ENCODE data around the gene TRERF1.

The TRERF1 gene

DNA sequence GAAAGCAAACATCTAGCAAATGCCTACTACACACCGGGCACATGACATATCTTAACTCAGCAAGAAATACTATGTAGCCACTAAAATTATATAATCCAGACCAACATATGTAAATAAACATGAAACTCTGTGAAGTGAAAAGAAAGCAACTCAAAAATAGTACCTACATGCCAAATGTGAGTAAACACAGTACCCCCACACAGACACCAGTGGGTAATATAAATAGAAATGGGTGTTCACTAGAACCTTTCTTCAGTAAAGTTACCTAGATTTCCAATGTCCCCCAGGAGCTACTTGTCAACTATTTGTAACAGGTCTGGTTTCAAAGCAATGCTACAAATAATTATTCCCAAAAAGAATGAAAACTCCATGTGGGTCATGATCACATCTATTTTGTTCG is 25.5 kb downstream of the TRERF1 start:
- Histone ChIP-seq H2BK120ac (ENCODE audit: low read depth, low read length) (no peak overlapping the region), H3K27me3 (ENCODE audit: control insufficient read depth in 1 of 2, insufficient read depth in 1 of 2, low read length in 2 of 2) (no peaks in the 10 kb centered on the region), H3K18ac (ENCODE audit: low read depth in 1 of 2, low read length in 2 of 2) (no peak overlapping the region), H3K9ac (ENCODE audit: low read length) (no peak overlapping the region), H4K8ac (ENCODE audit: low read length) (no peak overlapping the region), H3K4me1 (ENCODE audit: control insufficient read depth, insufficient read depth, low read depth, low read length) (peaks cover 2% of the 10 kb centered on the region), H3K36me3 (ENCODE audit: control insufficient read depth in 1 of 2, insufficient read depth in 2 of 2, low read depth in 1 of 2, low read length in 2 of 2) (peaks cover 3 to 6% of the 10 kb centered on the region in 2 experiments), H3K14ac (ENCODE audit: low read length in 2 of 2) (no peak overlapping the region), H2AK5ac (ENCODE audit: low read length, severe bottlenecking) (no peak overlapping the region), H3K4ac (ENCODE audit: low read depth in 1 of 2, low read length in 2 of 2) (no peak overlapping the region), H3K23ac (ENCODE audit: low read length in 2 of 2) (no peak overlapping the region), H3K4me2 (ENCODE audit: low read length, poor library complexity, severe bottlenecking) (no peak overlapping the region), H3K27ac (ENCODE audit: low read length, poor library complexity, severe bottlenecking) (no peak overlapping the region), H2BK12ac (ENCODE audit: low read length in 2 of 2) (no peak overlapping the region), H4K91ac (ENCODE audit: low read length) (no peak overlapping the region), H2BK5ac (ENCODE audit: low read depth, low read length, poor library complexity, severe bottlenecking) (no peak overlapping the region), H3K79me1 (replicated peaks; ENCODE audit: low read length, poor library complexity, severe bottlenecking) (peaks cover 37% of the 10 kb centered on the region), H2AFZ (ENCODE audit: low read depth, low read length) (no peak overlapping the region), H3K9me3 (ENCODE audit: control insufficient read depth, low read length) (no peaks in the 10 kb centered on the region), H2BK15ac (ENCODE audit: low read depth, poor library complexity, severe bottlenecking) (no peak overlapping the region), H3K4me3 (ENCODE audit: insufficient read depth in 1 of 2, low read depth in 1 of 2, low read length in 2 of 2) (no peak overlapping the region)
- WGBS, result 100% methylated on average over 2 of the region's 2 CpGs
- no peak for DNase-seq

DNA sequence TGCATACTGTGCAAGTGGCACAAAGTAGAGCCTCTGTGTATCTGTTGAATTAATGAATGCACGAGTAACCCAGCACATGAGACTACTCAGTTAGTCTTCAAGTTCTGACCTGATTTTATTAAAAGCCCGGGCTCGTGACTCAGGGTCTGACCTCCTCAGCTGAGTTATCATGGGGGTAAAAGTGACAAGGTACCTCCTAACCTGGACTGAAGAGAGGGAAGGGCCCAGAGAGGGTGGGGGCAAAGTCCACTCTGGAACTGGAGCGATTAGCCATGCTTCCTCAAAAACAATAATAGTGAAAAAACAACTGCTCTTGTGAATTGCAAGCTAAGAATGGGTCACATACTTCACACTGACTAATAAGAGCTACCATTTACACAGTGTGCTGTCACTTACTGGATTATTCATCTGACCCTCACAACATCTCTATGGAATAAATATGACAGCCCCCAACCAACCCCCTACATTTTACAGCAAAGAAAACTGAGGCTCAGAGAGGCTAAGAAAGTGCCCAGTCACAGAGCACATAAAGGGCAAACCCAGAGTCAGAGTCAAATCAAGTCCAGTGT is 26.7 kb downstream of the TRERF1 start:
- Histone ChIP-seq H3K27ac (ENCODE audit: low read length, poor library complexity, severe bottlenecking) (no peak overlapping the region), H2BK12ac (ENCODE audit: low read length in 2 of 2) (no peak overlapping the region), H2AK5ac (ENCODE audit: low read length, severe bottlenecking) (no peak overlapping the region), H3K4ac (ENCODE audit: low read depth in 1 of 2, low read length in 2 of 2) (no peak overlapping the region), H3K36me3 (ENCODE audit: control insufficient read depth in 1 of 2, insufficient read depth in 2 of 2, low read depth in 1 of 2, low read length in 2 of 2) (peaks cover 3% of the 10 kb centered on the region in 2 experiments), H3K9me3 (ENCODE audit: control insufficient read depth, low read length) (no peaks in the 10 kb centered on the region), H3K79me1 (replicated peaks; ENCODE audit: low read length, poor library complexity, severe bottlenecking) (peaks cover 41% of the 10 kb centered on the region), H2BK5ac (ENCODE audit: low read depth, low read length, poor library complexity, severe bottlenecking) (no peak overlapping the region), H3K4me1 (ENCODE audit: control insufficient read depth, insufficient read depth, low read depth, low read length) (peaks cover 2% of the 10 kb centered on the region), H3K4me2 (ENCODE audit: low read length, poor library complexity, severe bottlenecking) (no peak overlapping the region), H3K4me3 (ENCODE audit: insufficient read depth in 1 of 2, low read depth in 1 of 2, low read length in 2 of 2) (no peak overlapping the region), H3K14ac (ENCODE audit: low read length in 2 of 2) (no peak overlapping the region), H2AFZ (ENCODE audit: low read depth, low read length) (no peak overlapping the region), H2BK120ac (ENCODE audit: low read depth, low read length) (no peak overlapping the region), H3K9ac (ENCODE audit: low read length) (no peak overlapping the region), H3K23ac (ENCODE audit: low read length in 2 of 2) (no peak overlapping the region), H4K91ac (ENCODE audit: low read length) (no peak overlapping the region), H3K18ac (ENCODE audit: low read depth in 1 of 2, low read length in 2 of 2) (no peak overlapping the region), H4K8ac (ENCODE audit: low read length) (no peak overlapping the region), H3K27me3 (ENCODE audit: control insufficient read depth in 1 of 2, insufficient read depth in 1 of 2, low read length in 2 of 2) (no peaks in the 10 kb centered on the region), H2BK15ac (ENCODE audit: low read depth, poor library complexity, severe bottlenecking) (no peak overlapping the region)
- DNase-seq, result no peak
- 90% methylated on average over 3 of the region's 4 CpGs for WGBS

DNA sequence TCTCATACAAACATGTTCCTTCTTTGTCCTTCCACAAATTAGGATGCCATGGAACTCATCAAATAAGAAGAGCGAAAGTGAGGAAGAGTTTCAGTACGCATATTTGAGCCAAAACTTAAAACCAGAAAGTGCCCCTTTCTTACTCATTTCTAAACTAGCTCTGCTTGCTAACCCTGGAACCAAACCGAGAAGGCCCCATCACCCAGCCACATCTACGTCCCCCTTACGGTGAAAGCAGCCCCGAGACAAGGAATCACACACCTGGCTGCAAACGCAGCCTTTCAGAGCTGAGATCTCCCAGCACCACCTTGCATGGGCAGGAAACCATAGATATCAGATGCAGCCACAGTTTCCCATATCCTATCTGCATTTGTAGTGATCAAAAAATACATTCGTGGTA is 28.5 kb downstream of the TRERF1 start:
- Histone ChIP-seq H3K27ac (ENCODE audit: low read length, poor library complexity, severe bottlenecking) (no peak overlapping the region), H3K4me1 (ENCODE audit: control insufficient read depth, insufficient read depth, low read depth, low read length) (peaks cover 2% of the 10 kb centered on the region), H2BK15ac (ENCODE audit: low read depth, poor library complexity, severe bottlenecking) (no peak overlapping the region), H3K4me3 (ENCODE audit: insufficient read depth in 1 of 2, low read depth in 1 of 2, low read length in 2 of 2) (no peak overlapping the region), H3K79me1 (replicated peaks; ENCODE audit: low read length, poor library complexity, severe bottlenecking) (peaks cover 43% of the 10 kb centered on the region), H4K8ac (ENCODE audit: low read length) (no peak overlapping the region), H4K91ac (ENCODE audit: low read length) (no peak overlapping the region), H3K23ac (ENCODE audit: low read length in 2 of 2) (no peak overlapping the region), H3K27me3 (ENCODE audit: control insufficient read depth in 1 of 2, insufficient read depth in 1 of 2, low read length in 2 of 2) (no peaks in the 10 kb centered on the region), H3K4ac (ENCODE audit: low read depth in 1 of 2, low read length in 2 of 2) (no peak overlapping the region), H2BK120ac (ENCODE audit: low read depth, low read length) (no peak overlapping the region), H3K18ac (ENCODE audit: low read depth in 1 of 2, low read length in 2 of 2) (no peak overlapping the region), H3K4me2 (ENCODE audit: low read length, poor library complexity, severe bottlenecking) (no peak overlapping the region), H3K9ac (ENCODE audit: low read length) (no peak overlapping the region), H2BK5ac (ENCODE audit: low read depth, low read length, poor library complexity, severe bottlenecking) (no peak overlapping the region), H3K36me3 (ENCODE audit: control insufficient read depth in 1 of 2, insufficient read depth in 2 of 2, low read depth in 1 of 2, low read length in 2 of 2) (no peaks in the 10 kb centered on the region), H2BK12ac (ENCODE audit: low read length in 2 of 2) (no peak overlapping the region), H3K9me3 (ENCODE audit: control insufficient read depth, low read length) (no peaks in the 10 kb centered on the region), H2AK5ac (ENCODE audit: low read length, severe bottlenecking) (no peak overlapping the region), H3K14ac (ENCODE audit: low read length in 2 of 2) (no peak overlapping the region), H2AFZ (ENCODE audit: low read depth, low read length) (no peak overlapping the region)
- 96% methylated on average over 7 of the region's 8 CpGs for WGBS
- no peak for DNase-seq

DNA sequence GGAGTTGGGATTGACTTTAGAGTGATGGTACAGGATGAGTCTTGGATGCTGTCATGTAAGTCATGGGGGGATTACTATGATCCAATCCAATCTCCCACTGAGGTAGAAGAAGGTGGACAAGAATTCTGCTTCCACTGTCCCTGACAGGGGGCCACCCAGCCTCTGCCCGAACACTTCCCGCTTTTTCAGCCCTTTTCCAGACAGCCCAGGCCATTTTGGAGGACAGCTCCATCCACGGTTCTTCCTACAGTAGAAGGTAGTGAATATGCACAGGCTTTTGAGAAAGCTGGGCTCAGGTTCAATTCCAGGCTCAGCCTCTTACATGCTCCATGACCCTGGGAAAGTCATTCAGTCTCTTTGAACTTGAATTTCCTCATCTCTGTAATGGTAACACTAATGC is 31.0 kb downstream of the TRERF1 start:
- H3K9me3 ChIP-seq (ENCODE audit: control insufficient read depth, low read length), result no peaks in the 10 kb centered on the region
- H3K27me3 ChIP-seq (ENCODE audit: control insufficient read depth in 1 of 2, insufficient read depth in 1 of 2, low read length in 2 of 2), result no peaks in the 10 kb centered on the region
- 97% methylated on average over 3 of the region's 3 CpGs for WGBS
- no peaks in the 10 kb centered on the region for H3K36me3 ChIP-seq (ENCODE audit: control insufficient read depth in 1 of 2, insufficient read depth in 2 of 2, low read depth in 1 of 2, low read length in 2 of 2)
- H3K4me3 ChIP-seq (ENCODE audit: insufficient read depth in 1 of 2, low read depth in 1 of 2, low read length in 2 of 2), result no peak overlapping the region
- no peak overlapping the region for H2AFZ ChIP-seq (ENCODE audit: low read depth, low read length)
- H2BK120ac ChIP-seq (ENCODE audit: low read depth, low read length), result no peak overlapping the region
- H2BK12ac ChIP-seq (ENCODE audit: low read length in 2 of 2), result no peak overlapping the region
- H3K14ac ChIP-seq (ENCODE audit: low read length in 2 of 2), result no peak overlapping the region
- H3K23ac ChIP-seq (ENCODE audit: low read length in 2 of 2), result no peak overlapping the region
- H3K4ac ChIP-seq (ENCODE audit: low read depth in 1 of 2, low read length in 2 of 2), result no peak overlapping the region
- DNase-seq, result no peak
- no peak overlapping the region for H3K27ac ChIP-seq (ENCODE audit: low read length, poor library complexity, severe bottlenecking)
- no peak overlapping the region for H3K9ac ChIP-seq (ENCODE audit: low read length)
- no peak overlapping the region for H2BK5ac ChIP-seq (ENCODE audit: low read depth, low read length, poor library complexity, severe bottlenecking)
- H3K4me1 ChIP-seq (ENCODE audit: control insufficient read depth, insufficient read depth, low read depth, low read length), result peaks cover 2% of the 10 kb centered on the region
- H3K18ac ChIP-seq (ENCODE audit: low read depth in 1 of 2, low read length in 2 of 2), result no peak overlapping the region
- no peak overlapping the region for H3K4me2 ChIP-seq (ENCODE audit: low read length, poor library complexity, severe bottlenecking)
- H2BK15ac ChIP-seq (ENCODE audit: low read depth, poor library complexity, severe bottlenecking), result no peak overlapping the region
- H4K91ac ChIP-seq (ENCODE audit: low read length), result no peak overlapping the region
- H2AK5ac ChIP-seq (ENCODE audit: low read length, severe bottlenecking), result no peak overlapping the region
- no peak overlapping the region for H4K8ac ChIP-seq (ENCODE audit: low read length)
- H3K79me1 ChIP-seq (replicated peaks; ENCODE audit: low read length, poor library complexity, severe bottlenecking), result peaks cover 46% of the 10 kb centered on the region

All from mesenchymal stem cell (in vitro differentiated cells and primary cell).